Activated T-cell treated with anti-CD3 and anti-CD28 coated beads, Interleukin-2, amount 50 U/mL, for 72 hours (primary cell): ENCODE results near the gene PITX3. TPM values are rescaled to one million over a fixed set of nuclear protein-coding genes. Genes with fewer than 3 reads are reported as not detected.
"Not testable (repeated sequence)": the region's sequence is repeated elsewhere in the genome, so short reads cannot be mapped to it uniquely, and the experiment has no call there.

Experiments
- ATAC-seq, 2 donors: fragments of 150-1000 bp; cut with Tn5 transposase; replicated peaks in 1 of 2; 2 replicates each; pipeline ENCODE4 v1.10.0; 2021; ENCODE audit warnings: moderate library complexity in 2 of 2, mild to moderate bottlenecking in 1 of 2
- DNase-seq, 2 donors: peaks; one replicate each; pipeline ENCODE4 v3.0.0; 2021 to 2022; ENCODE audit warnings: mixed read lengths in 1 of 2
- H3K27ac Mint-ChIP-seq: one replicate; pipeline ENCODE4 v1.8.0; 2022; ENCODE audit warnings: mild to moderate bottlenecking, moderate library complexity, mixed read lengths
- H3K27me3 Mint-ChIP-seq: one replicate; pipeline ENCODE4 v1.8.0; 2022; ENCODE audit warnings: low read depth, mixed read lengths
- H3K36me3 Mint-ChIP-seq, 2 donors: one replicate each; pipeline ENCODE4 v1.8.0; 2022; ENCODE audit warnings: mixed read lengths in 2 of 2, mild to moderate bottlenecking in 1 of 2; ENCODE audit not compliant: insufficient read depth in 2 of 2
- H3K4me1 Mint-ChIP-seq: one replicate; pipeline ENCODE4 v1.8.0; 2022; ENCODE audit warnings: low read depth, mixed read lengths
- H3K4me3 Mint-ChIP-seq, 2 donors: one replicate each; pipeline ENCODE4 v1.8.0; 2022; ENCODE audit warnings: mild to moderate bottlenecking in 2 of 2, mixed read lengths in 2 of 2, moderate library complexity in 2 of 2
- H3K9me3 Mint-ChIP-seq, 2 donors: one replicate each; pipeline ENCODE4 v1.8.0; 2022; ENCODE audit warnings: mixed read lengths in 2 of 2
- total RNA-seq, 2 donors: library from RNA; stranded (reverse); gene quantifications; one replicate each; pipeline ENCODE4 v1.2.3, GENCODE V29; 2022

The PITX3 gene
- total RNA-seq, 2 donors from 2014 or later, result 0.24 to 0.28 TPM

GRCh38 chr10:102231357-102232318 lies 9.7 kb downstream of the PITX3 start:
- Mint-ChIP-seq H3K27ac (no peak overlapping the region), H3K9me3 (no peaks in the 10 kb centered on the region), H3K4me3 (peak overlapping the region; percentile 89), H3K36me3 (no peaks in the 10 kb centered on the region), H3K27me3 (peaks cover 53% of the 10 kb centered on the region), H3K4me1 (peaks cover 16% of the 10 kb centered on the region)
- peak; percentile 69 for ATAC-seq
- DNase-seq, result peak; percentile 80 to 87

DNA sequence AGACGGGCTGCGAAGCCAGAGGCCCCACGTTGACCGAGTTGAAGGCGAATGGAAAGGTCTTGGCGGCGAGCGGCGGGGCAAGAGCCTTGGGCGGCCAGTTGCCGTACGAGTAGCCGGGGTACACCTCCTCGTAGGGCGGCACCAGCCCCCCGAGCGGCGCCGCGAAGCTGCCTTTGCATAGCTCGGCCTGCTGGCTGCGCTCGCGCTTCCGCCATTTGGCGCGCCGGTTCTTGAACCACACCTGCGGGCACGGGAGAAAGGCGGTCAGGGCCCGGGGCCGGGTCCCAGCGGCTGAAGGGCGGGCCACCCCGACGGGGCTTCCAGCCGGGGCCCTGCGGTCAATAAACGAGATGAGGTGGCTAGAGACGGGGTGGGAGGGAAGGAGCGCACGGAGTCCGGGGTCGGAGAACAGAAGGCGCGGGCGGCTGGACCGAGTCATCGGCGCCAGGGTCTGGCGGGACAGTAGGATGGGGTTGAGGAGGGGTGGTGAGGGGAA lies 10.4 kb downstream of the PITX3 start:
- H3K9me3 Mint-ChIP-seq, result no peaks in the 10 kb centered on the region
- no peak overlapping the region for H3K27ac Mint-ChIP-seq
- peak overlapping the region; percentile 89 for H3K4me3 Mint-ChIP-seq
- DNase-seq, result peak; percentile 70 to 73
- H3K36me3 Mint-ChIP-seq, result no peaks in the 10 kb centered on the region
- H3K27me3 Mint-ChIP-seq, result peaks cover 54% of the 10 kb centered on the region
- peak; percentile 19 to 34 for ATAC-seq
- peaks cover 23% of the 10 kb centered on the region for H3K4me1 Mint-ChIP-seq

- no peaks in the 10 kb centered on the region for H3K36me3 Mint-ChIP-seq
- H3K9me3 Mint-ChIP-seq, result no peaks in the 10 kb centered on the region
- H3K4me3 Mint-ChIP-seq, result peak overlapping the region; percentile 89
- ATAC-seq, result peak; percentile 38 to 56
- peak overlapping the region; percentile 51 for H3K27ac Mint-ChIP-seq
- peaks cover 28% of the 10 kb centered on the region for H3K4me1 Mint-ChIP-seq
- DNase-seq, result peak; percentile 52 to 64
- peaks cover 49% of the 10 kb centered on the region for H3K27me3 Mint-ChIP-seq
Observed at GRCh38 chr10:102230264-102230860, 10.9 kb downstream of the PITX3 start.

GRCh38 chr10:102229810-102230263 lies 11.5 kb downstream of the PITX3 start:
- peaks cover 29% of the 10 kb centered on the region for H3K4me1 Mint-ChIP-seq
- no peaks in the 10 kb centered on the region for H3K36me3 Mint-ChIP-seq
- H3K27me3 Mint-ChIP-seq, result peaks cover 48% of the 10 kb centered on the region
- peak; percentile 88 to 90 for DNase-seq
- H3K4me3 Mint-ChIP-seq, result peak overlapping the region; percentile 89
- ATAC-seq, result peak; percentile 46 to 53
- no peaks in the 10 kb centered on the region for H3K9me3 Mint-ChIP-seq
- no peak overlapping the region for H3K27ac Mint-ChIP-seq

GRCh38 chr10:102227050-102227449 lies 14.3 kb downstream of the PITX3 start:
- H3K9me3 Mint-ChIP-seq, result no peaks in the 10 kb centered on the region
- peaks cover 43% of the 10 kb centered on the region for H3K27me3 Mint-ChIP-seq
- no peak overlapping the region for H3K27ac Mint-ChIP-seq
- DNase-seq, result no peak
- no peak overlapping the region for H3K4me3 Mint-ChIP-seq
- H3K4me1 Mint-ChIP-seq, result peaks cover 29% of the 10 kb centered on the region
- ATAC-seq, result no peak
- no peaks in the 10 kb centered on the region for H3K36me3 Mint-ChIP-seq

GRCh38 chr10:102226542-102226870 lies 14.8 kb downstream of the PITX3 start:
- Mint-ChIP-seq H3K4me1 (peaks cover 29% of the 10 kb centered on the region), H3K27me3 (peaks cover 43% of the 10 kb centered on the region), H3K27ac (no peak overlapping the region), H3K4me3 (peak overlapping the region; percentile 78 to 81), H3K9me3 (no peaks in the 10 kb centered on the region), H3K36me3 (no peaks in the 10 kb centered on the region)
- DNase-seq, result no peak
- ATAC-seq, result no peak

GRCh38 chr10:102225646-102226541 lies 15.4 kb downstream of the PITX3 start, which contains the start of gene ELOVL3:
TSS of gene ELOVL3 (plus strand) at chr10:102226299. CDS start at chr10:102226549, 250 bp downstream.
- peak; percentile 89 to 91 for DNase-seq
- peak; percentile 89 to 92 for ATAC-seq
- Mint-ChIP-seq H3K4me3 (peak within 1 kb of the TSS; percentile 78 to 81), H3K27ac (no peak within 1 kb of the TSS), H3K9me3 (no peaks in the 10 kb centered on the region), H3K27me3 (peaks cover 43% of the 10 kb centered on the region), H3K4me1 (peaks cover 29% of the 10 kb centered on the region), H3K36me3 (no peaks in the 10 kb centered on the region)

- Mint-ChIP-seq H3K27me3 (peaks cover 22% of the 10 kb centered on the region), H3K4me3 (no peak overlapping the region), H3K4me1 (peaks cover 18% of the 10 kb centered on the region), H3K9me3 (no peaks in the 10 kb centered on the region), H3K27ac (no peak overlapping the region), H3K36me3 (no peaks in the 10 kb centered on the region)
- DNase-seq (no peak), ATAC-seq (no peak)
Observed at GRCh38 chr10:102222797-102223196, 18.5 kb downstream of the PITX3 start.

- Mint-ChIP-seq H3K9me3 (no peaks in the 10 kb centered on the region), H3K4me3 (no peak overlapping the region), H3K27ac (no peak overlapping the region), H3K4me1 (peaks cover 3% of the 10 kb centered on the region), H3K27me3 (peaks cover 6% of the 10 kb centered on the region), H3K36me3 (no peaks in the 10 kb centered on the region)
- DNase-seq (no peak), ATAC-seq (no peak)
Observed at GRCh38 chr10:102220612-102221011, 20.7 kb downstream of the PITX3 start.

DNA sequence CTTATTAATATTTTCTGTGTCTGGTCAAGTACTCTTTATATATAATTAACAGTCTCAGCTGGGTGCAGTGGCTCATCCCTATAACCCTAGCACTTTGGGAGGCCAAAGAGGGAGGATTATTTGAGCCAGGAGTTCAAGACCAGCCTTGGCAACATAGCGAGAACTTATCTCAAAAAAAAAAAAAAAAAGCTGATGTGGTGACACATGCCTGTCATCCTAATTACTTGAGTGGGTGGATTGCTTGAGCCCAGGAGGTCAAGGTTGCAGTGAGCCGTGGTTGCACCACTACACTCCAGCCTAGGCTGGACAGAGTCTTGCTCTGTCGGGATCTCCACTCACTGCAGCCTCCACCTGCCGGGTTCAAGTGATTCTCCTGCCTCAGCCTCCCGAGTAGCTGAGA lies 21.9 kb downstream of the PITX3 start:
- H3K4me1 Mint-ChIP-seq, result no peaks in the 10 kb centered on the region
- H3K36me3 Mint-ChIP-seq, result no peaks in the 10 kb centered on the region
- peaks cover 8% of the 10 kb centered on the region for H3K27me3 Mint-ChIP-seq
- peaks cover 0 to under 1% of the 10 kb centered on the region in 2 donors for H3K9me3 Mint-ChIP-seq
- ATAC-seq (no peak), DNase-seq (no peak)
- H3K27ac Mint-ChIP-seq, result no peak overlapping the region
- no peak overlapping the region for H3K4me3 Mint-ChIP-seq

GRCh38 chr10:102213599-102213998 lies 27.7 kb downstream of the PITX3 start:
- not testable (repeated sequence) for H3K36me3 Mint-ChIP-seq, DNase-seq, H3K4me1 Mint-ChIP-seq, H3K4me3 Mint-ChIP-seq, H3K9me3 Mint-ChIP-seq, ATAC-seq, H3K27ac Mint-ChIP-seq
- peaks cover 14% of the 10 kb centered on the region for H3K27me3 Mint-ChIP-seq

GRCh38 chr10:102211615-102212299 lies 29.6 kb downstream of the PITX3 start:
- Mint-ChIP-seq H3K27ac (no peak overlapping the region), H3K9me3 (peaks cover 0 to 4% of the 10 kb centered on the region in 2 donors), H3K27me3 (peaks cover 14% of the 10 kb centered on the region), H3K4me1 (no peaks in the 10 kb centered on the region), H3K36me3 (no peaks in the 10 kb centered on the region), H3K4me3 (no peak overlapping the region)
- no peak for DNase-seq
- peak; percentile 59 to 90 for ATAC-seq
